Fibroblast of the aortic adventitia (primary cell): ENCODE measurements around the gene SDHB. TPM values are rescaled to one million over a fixed set of nuclear protein-coding genes. Genes with fewer than 3 reads are reported as not detected.

ENCODE experiments used
- DNase-seq: peaks from one replicate; pipeline ENCODE4 v3.0.0-alpha.2; 2010; ENCODE audit warnings: low read depth
- H3K4me3 ChIP-seq: 2 replicates; pipeline ENCODE4 v1.5.1; 2011; ENCODE audit warnings: low read depth, mild to moderate bottlenecking, control low read depth, low read length, moderate library complexity
- CTCF ChIP-seq: IDR thresholded peaks from 2 replicates; pipeline ENCODE4 v1.5.1; 2011; ENCODE audit warnings: mild to moderate bottlenecking, low read length, control low read depth, inconsistent platforms; ENCODE audit not compliant: insufficient read depth
- total RNA-seq: library from RNA; depleted of rRNA; stranded (reverse); fragments of >200 nt; gene quantifications from 2 replicates; pipeline ENCODE4 v1.2.3, GENCODE V29; 2012; ENCODE audit warnings: low replicate concordance

Gene SDHB
- total RNA-seq, 1 donor = 106 TPM

DNA sequence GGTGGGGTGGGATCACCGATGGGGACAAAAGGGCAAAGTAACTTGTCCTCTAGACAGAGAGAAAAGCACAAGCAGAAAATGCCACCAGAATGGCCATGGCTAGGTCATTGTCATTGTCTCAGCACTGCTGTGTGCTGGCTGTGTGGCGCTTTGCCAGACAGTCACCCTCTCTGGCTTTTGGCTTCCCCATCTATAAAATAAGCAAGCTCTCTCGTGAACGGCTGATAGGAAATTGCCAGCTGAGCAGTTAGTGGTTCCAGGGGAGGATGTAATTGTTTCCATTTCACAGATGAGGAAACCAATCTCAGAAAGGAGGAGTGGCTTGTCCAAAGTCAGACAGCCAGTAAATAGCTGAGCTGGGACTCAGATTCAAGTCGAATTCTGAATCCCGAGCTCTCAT, 32.9 kb upstream of the SDHB start:
- TF ChIP-seq CTCF = no peak
- no peak for DNase-seq
- no peak overlapping the region for H3K4me3 ChIP-seq

DNA sequence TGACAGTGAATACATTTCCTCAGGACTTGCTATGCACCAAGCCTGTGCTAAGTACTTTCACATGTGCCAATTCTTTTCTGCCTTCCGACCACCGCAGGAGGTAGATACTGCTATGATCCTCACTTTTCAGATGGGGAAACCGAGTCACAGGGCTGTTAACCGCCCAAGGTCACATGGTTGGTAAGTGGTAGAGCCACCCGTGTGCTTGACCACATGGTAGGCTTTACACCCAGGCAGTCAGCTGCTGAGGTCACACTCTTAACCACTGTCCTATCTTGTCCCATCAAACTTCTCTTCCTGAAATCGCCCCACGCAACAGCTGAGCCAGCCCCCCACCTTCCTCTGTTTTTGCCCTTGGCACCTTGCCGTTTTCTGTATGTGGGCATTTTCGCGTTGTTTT, 31.0 kb upstream of the SDHB start:
- no peak for TF ChIP-seq CTCF
- H3K4me3 ChIP-seq = no peak overlapping the region
- no peak for DNase-seq

GRCh38 chr1:17082761-17083160, 28.9 kb upstream of the SDHB start:
- TF ChIP-seq CTCF = no peak
- H3K4me3 ChIP-seq = no peak overlapping the region
- no peak for DNase-seq

GRCh38 chr1:17081439-17081838, 27.6 kb upstream of the SDHB start:
- TF ChIP-seq CTCF = no peak
- no peak overlapping the region for H3K4me3 ChIP-seq
- DNase-seq = no peak

DNA sequence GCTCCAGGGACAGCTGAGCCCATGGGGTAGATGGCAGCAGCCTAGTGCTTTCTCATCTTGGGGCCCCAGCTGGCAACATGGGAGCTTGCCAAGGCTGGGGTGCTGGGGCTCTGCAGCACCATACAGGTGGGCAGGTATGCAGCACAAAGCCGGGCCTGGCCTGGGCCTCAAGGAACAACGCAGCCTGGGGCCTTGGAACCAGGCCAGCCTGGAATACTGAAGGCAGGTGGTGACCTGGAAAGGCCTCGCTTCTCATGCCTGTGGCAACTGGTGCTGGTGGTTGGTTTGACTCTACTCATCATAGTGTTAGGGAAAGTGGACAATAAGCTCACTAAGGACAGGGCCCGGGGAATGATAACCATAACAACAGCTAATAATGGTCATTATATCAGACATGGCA, 27.0 kb upstream of the SDHB start:
- TF ChIP-seq CTCF = no peak
- H3K4me3 ChIP-seq = no peak overlapping the region

DNA sequence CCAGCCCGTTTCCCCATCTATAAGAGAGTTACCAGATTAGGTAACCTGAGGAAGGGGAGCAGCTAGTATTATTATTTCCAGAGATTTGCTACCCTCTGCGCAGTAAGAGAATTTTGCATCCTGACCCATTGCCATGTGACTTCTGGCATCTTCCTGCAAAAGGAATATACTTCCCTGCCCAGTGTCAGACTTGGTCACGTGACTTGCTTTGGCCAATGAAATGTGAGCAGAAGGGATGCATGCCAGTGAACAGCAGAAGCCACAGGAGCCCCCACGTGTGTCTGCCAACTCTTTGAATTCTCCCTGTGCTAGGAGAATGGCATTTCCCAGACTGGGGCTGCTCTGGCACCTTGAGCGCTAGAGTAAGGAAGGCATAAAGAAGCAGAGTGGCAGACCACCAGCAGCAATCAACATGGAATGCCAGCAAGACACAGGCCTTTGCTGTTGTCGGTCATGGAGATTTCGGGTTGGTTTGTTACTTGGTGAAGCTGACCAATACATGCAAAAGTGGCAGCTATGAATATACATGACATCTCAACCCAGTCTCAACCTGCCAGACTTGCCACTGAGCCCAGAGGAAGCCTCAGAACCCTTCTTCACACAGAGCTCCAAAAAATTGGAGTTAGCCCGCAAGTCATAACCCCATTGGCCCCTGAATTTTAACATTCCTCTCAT, 26.4 kb upstream of the SDHB start:
- no peak for TF ChIP-seq CTCF
- no peak overlapping the region for H3K4me3 ChIP-seq
- no peak for DNase-seq

More for the DNA sequence above, 27.0 kb upstream of the SDHB start:
- no peak for DNase-seq
